H1 (cell line): ENCODE data around the gene COQ5. TPM values are rescaled to one million over a fixed set of nuclear protein-coding genes. Genes with fewer than 3 reads are reported as not detected.

Experiments
- ATF2 ChIP-seq: IDR thresholded peaks from 2 replicates; pipeline ENCODE4 v1.6.1; 2012; ENCODE audit warnings: low read length, inconsistent platforms
- ATF3 ChIP-seq: IDR thresholded peaks from 2 replicates; pipeline ENCODE4 v1.6.1; 2011; ENCODE audit warnings: low read depth, mild to moderate bottlenecking, low read length; ENCODE audit not compliant: insufficient read depth
- CBX5 ChIP-seq: fragments of 300-800, 300-1000 bp; sonication (generic); IDR thresholded peaks from 2 replicates; pipeline ENCODE4 v1.7.1; 2016; ENCODE audit warnings: antibody characterized with exemption, low read length, low read depth
- CEBPB ChIP-seq: IDR thresholded peaks from 2 replicates; pipeline ENCODE4 v1.6.1; 2012; ENCODE audit warnings: low read depth, low read length
- CHD2 ChIP-seq: IDR thresholded peaks from 2 replicates; pipeline ENCODE4 v1.6.1; 2012; ENCODE audit warnings: low read length, improper control_type of control experiment
- CREB1 ChIP-seq: IDR thresholded peaks from 2 replicates; pipeline ENCODE4 v1.6.1; 2012; ENCODE audit warnings: inconsistent platforms
- EP300 ChIP-seq, 2 experiments: IDR thresholded peaks; 1 replicate in 1 of 2; 2 replicates in 1 of 2; pipeline ENCODE4 v1.6.1; 2011 to 2012; ENCODE audit warnings: low read depth in 2 of 2, low read length in 2 of 2, mild to moderate bottlenecking in 2 of 2, borderline replicate concordance in 1 of 2, inconsistent platforms in 1 of 2, moderate library complexity in 1 of 2
- KDM4A ChIP-seq: IDR thresholded peaks from one replicate; pipeline ENCODE4 v1.7.1; 2012; ENCODE audit warnings: low read depth, mild to moderate bottlenecking, moderate library complexity, low read length, inconsistent platforms; ENCODE audit not compliant: severe bottlenecking
- KDM5A ChIP-seq: fragments of 200-600 bp; IDR thresholded peaks from 2 replicates; pipeline ENCODE4 v1.7.1; 2012; ENCODE audit warnings: mild to moderate bottlenecking, low read length, inconsistent platforms, mixed read lengths
- MAX ChIP-seq: IDR thresholded peaks from 2 replicates; pipeline ENCODE4 v1.6.1; 2012; ENCODE audit warnings: inconsistent platforms
- NANOG ChIP-seq: IDR thresholded peaks from 2 replicates; pipeline ENCODE4 v1.6.1; 2011; ENCODE audit warnings: low read length, low read depth, mild to moderate bottlenecking, inconsistent platforms; ENCODE audit not compliant: insufficient read depth, poor library complexity, severe bottlenecking
- NRF1 ChIP-seq: IDR thresholded peaks from 2 replicates; pipeline ENCODE4 v1.6.1; 2011; ENCODE audit warnings: mild to moderate bottlenecking, low read depth, low read length, improper control_type of control experiment
- PHF8 ChIP-seq: fragments of 200-600 bp; sonication (generic); conservative IDR thresholded peaks from 2 replicates; pipeline ENCODE4 v1.7.1; 2012; ENCODE audit warnings: low read depth, mild to moderate bottlenecking, inconsistent platforms, low read length, moderate library complexity
- RAD21 ChIP-seq, 2 experiments: IDR thresholded peaks in 1 of 2; conservative IDR thresholded peaks in 1 of 2; 2 replicates each; pipeline ENCODE4 v1.6.1; 2011; ENCODE audit warnings: low read depth in 2 of 2, low read length in 2 of 2, improper control_type of control experiment in 1 of 2, inconsistent platforms in 1 of 2, mild to moderate bottlenecking in 1 of 2, moderate library complexity in 1 of 2
- RBBP5 ChIP-seq: IDR thresholded peaks from 2 replicates; pipeline ENCODE4 v1.7.1; 2012; ENCODE audit warnings: low read depth, mild to moderate bottlenecking, inconsistent platforms, low read length, moderate library complexity, borderline replicate concordance
- SIN3A ChIP-seq, 2 experiments: IDR thresholded peaks in 1 of 2; conservative IDR thresholded peaks in 1 of 2; 2 replicates each; pipeline ENCODE4 v1.6.1; 2011 to 2012; ENCODE audit warnings: low read length in 2 of 2, improper control_type of control experiment in 1 of 2, low read depth in 1 of 2, mild to moderate bottlenecking in 1 of 2
- SIX5 ChIP-seq: IDR thresholded peaks from 2 replicates; pipeline ENCODE4 v1.6.1; 2011; ENCODE audit warnings: mild to moderate bottlenecking, low read depth, low read length
- SUZ12 ChIP-seq: fragments of 200-600 bp; sonication (generic); IDR thresholded peaks from 2 replicates; pipeline ENCODE4 v1.6.1; 2012; ENCODE audit warnings: mild to moderate bottlenecking, inconsistent platforms, low read length, moderate library complexity, mixed read lengths
- TAF1 ChIP-seq: IDR thresholded peaks from 2 replicates; pipeline ENCODE4 v1.6.1; 2011; ENCODE audit warnings: mild to moderate bottlenecking, low read depth, low read length
- TBP ChIP-seq: IDR thresholded peaks from 2 replicates; pipeline ENCODE4 v1.6.1; 2011; ENCODE audit warnings: low read depth, low read length, improper control_type of control experiment
- YY1 ChIP-seq: IDR thresholded peaks from 2 replicates; pipeline ENCODE4 v1.6.1; 2011; ENCODE audit warnings: low read depth, mild to moderate bottlenecking, low read length
- polyA plus RNA-seq, 7 experiments: library from polyadenylated mRNA; depleted of rRNA in 3 of 7; stranded (reverse) in 5 of 7; unstranded in 2 of 7; fragments of >200 nt in 5 of 7; fragments of 200-250 nt in 2 of 7; gene quantifications; 1 replicate in 5 of 7; 2 replicates in 1 of 7; 4 replicates in 1 of 7; pipeline versions ENCODE4 v1.2.1 to v1.2.3, GENCODE V29; 2011 to 2013; ENCODE audit warnings: missing spikeins in 2 of 7, mixed read lengths in 2 of 7
- total RNA-seq: library from RNA; stranded (reverse); fragmentation: NEBNext Ultra II Directional; extraction: Animal tissue kit (Norgen Biotek cat#: 25700); gene quantifications from 2 replicates; pipeline ENCODE4 v1.2.1, GENCODE V29; 2021

Gene COQ5
- total and polyA plus RNA-seq, 2 of the 8 experiments (the other 6 are each of a cell fraction or from before 2014, with no cell fraction given), result 35.1 to 35.8 TPM

GRCh38 chr12:120528861-120529525 is at the start of gene COQ5 (continued):
- peak; percentile 17 for TF ChIP-seq NANOG
- peak in 1 of 2 experiments; percentile 79; a peak in 1 of 4 replicates for TF ChIP-seq SIN3A (conservative IDR thresholded peaks at IDR 0.05 in 1 of 2, IDR thresholded peaks at IDR 0.05 in 1 of 2; ENCODE audit: low read depth in 1 of 2, low read length in 2 of 2)
- TF ChIP-seq ATF3, result peak; percentile 83; the same call in 1 of the 2 replicates
- peak; percentile 44; the same call in 1 of the 2 replicates for TF ChIP-seq SIX5
- TF ChIP-seq MAX, result peak; percentile 34; the same call in 1 of the 2 replicates
- peak; percentile 98 for TF ChIP-seq YY1
- TF ChIP-seq TAF1, result peak; percentile 98
- peak; percentile 42 for TF ChIP-seq KDM4A
- 0 out of 3 replicates have a peak, but pooled peaks of 1 of the 2 experiments have one; percentile 62 for TF ChIP-seq EP300 (IDR thresholded peaks at IDR 0.05; ENCODE audit: borderline replicate concordance in 1 of 2, low read depth in 2 of 2, low read length in 2 of 2)
- peak; percentile 78; the same call in 1 of the 2 replicates for TF ChIP-seq RBBP5
- no peak for TF ChIP-seq CHD2
- no peak for TF ChIP-seq SUZ12
- TF ChIP-seq NRF1, result no peak
- no peak for TF ChIP-seq CBX5
- TF ChIP-seq TBP, result peak; percentile 91
- peak; percentile 96 for TF ChIP-seq CEBPB
- TF ChIP-seq PHF8, result peak; percentile 92
- peak; percentile 87 for TF ChIP-seq KDM5A
- peak; percentile 94 for TF ChIP-seq CREB1
- TF ChIP-seq ATF2, result peak; percentile 93
- TF ChIP-seq RAD21 (IDR thresholded peaks at IDR 0.05 in 1 of 2, conservative IDR thresholded peaks at IDR 0.05 in 1 of 2; ENCODE audit: low read depth in 2 of 2, low read length in 2 of 2), result no peak
